Sciatic nerve (tissue), 2 donors: ENCODE data around the gene PTPRN2. TPM values are rescaled to one million over a fixed set of nuclear protein-coding genes. Genes with fewer than 3 reads are reported as not detected.

Experiments used
- ATAC-seq: fragments of 200-7000 bp; cut with Tn5 transposase; one replicate; pipeline ENCODE4 v1.9.1; 2020; ENCODE audit warnings: mild to moderate bottlenecking, moderate library complexity
- DNase-seq: peaks from one replicate; pipeline ENCODE4 v3.0.0-alpha.2; 2020; ENCODE audit warnings: low spot score
- intact Hi-C: fragments of 100-400 bp; cut with DNase I; formaldehyde crosslinking; loops from one replicate; pipeline ENCODE4 v1.14.2; 2022
- total RNA-seq: library from RNA; stranded (reverse); fragmentation: NEBNext Ultra II Directional; extraction: Animal tissue kit (Norgen Biotek cat#: 25700); gene quantifications from one replicate; pipeline ENCODE4 v1.2.1, GENCODE V29; 2021
- donor health status: DM: no; HTN: no; CAD: no.
- donor health status: DM: no; HTN: no; CAD: no.

The PTPRN2 gene
- total RNA-seq, 1 donor from 2014 or later = 12.7 TPM

DNA sequence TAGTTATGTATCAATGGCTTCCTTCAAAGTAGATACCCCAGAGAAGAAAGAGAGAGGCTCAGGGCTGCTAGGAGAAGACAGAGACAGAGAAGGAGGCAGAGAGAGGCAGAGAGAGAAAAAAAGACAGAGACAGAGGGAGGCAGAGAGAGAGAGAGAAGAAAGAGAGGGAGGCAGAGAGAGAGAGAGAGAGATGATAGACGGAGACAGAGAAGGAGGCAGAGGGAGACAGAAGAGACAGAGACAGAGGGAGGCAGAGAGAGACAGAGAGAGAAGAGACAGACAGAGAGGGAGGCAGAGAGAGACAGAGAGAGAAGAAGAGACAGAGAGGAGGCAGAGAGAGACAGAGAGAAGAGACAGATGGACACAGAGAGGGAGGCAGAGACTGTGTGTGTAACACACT, 1062.9 kb downstream of the PTPRN2 start:
- intact Hi-C loops = loop anchor here (5.0 kb wide), 1 partner anchor 1248 kb away; no protein-coding TSS in a partner anchor
- ATAC-seq (no peak), DNase-seq (no peak)

DNA sequence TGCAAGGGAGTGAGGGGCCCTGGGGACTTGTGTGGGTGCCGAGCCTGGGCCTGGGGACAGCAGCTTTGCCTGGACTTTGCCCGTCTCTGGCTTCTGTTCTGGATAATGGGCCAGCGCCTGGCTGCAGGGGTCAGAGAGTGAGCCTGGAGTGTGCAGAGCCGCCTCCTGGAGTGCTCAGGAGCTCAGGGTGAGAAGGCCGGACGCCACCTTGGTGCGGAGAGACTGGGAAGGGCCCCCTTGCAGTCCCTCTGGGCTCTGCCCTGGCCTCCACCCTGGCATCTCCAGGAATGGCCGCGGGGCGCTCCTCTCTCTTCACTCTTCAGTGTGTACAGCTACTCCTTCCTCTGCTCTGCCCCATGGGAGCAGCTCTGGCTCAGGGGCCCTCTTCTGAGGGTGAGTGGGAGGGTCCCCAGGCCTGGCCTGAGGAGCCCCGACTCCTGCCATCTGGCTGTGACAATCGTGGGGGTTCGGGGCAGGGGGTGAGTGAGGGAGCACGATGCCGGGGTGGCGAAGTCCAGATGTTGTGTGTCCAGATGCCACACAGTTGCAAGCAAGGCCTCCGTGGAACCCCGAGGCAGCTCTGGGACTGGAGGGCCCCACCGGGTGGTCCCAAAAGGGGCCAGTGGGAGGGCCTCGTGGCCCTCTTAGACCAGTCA, 1063.7 kb downstream of the PTPRN2 start:
- intact Hi-C loops = loop anchor here (5.0 kb wide), 1 partner anchor 1248 kb away; no protein-coding TSS in a partner anchor
- no peak for ATAC-seq
- DNase-seq = peak; percentile 43

DNA sequence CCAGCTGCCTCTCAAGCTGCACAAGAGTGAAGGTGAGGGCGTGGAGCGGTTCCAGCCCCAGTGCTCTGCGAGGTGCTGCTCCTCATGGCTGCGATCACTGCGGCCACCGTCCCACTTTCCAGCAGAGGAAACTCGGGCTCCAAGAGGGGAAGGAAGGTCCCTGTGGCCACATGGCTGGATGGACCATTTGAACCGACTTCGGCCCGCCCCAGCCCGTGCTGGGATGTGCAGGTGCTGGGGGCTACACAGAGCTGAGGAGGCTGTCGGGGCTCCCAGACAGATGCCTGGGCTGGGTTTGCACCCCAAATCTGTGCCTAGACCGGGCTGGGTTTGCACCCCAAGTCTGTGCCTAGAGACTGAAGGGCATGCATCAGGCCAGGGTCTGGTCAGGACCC, 1064.3 kb downstream of the PTPRN2 start:
- DNase-seq (peak; percentile 50), ATAC-seq (no peak)
- intact Hi-C loops = loop anchor here (5.0 kb wide), 1 partner anchor 1249 kb away; no protein-coding TSS in a partner anchor

DNA sequence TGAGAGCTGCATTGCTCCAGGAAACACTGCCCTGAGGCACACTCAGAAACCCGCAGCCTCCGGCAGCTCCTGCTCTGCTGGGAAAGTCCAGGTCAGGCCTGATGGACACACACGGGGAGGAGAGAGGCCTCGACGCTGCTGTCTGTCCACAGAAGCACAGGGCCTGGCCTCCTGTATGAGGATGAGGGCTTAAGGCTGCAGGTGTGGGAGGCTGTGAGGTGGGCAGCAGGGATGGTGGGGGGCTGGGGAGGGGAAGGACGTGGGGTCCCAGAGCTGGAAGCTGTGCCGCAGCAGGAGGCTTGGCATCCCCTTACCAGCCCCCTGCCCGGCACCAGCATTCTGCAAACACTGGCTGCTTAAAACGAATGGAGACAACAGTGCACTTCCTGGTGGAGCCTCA, 1064.7 kb downstream of the PTPRN2 start:
- DNase-seq = peak; percentile 32
- intact Hi-C loops = loop anchor here (5.0 kb wide), 1 partner anchor 1249 kb away; no protein-coding TSS in a partner anchor
- no peak for ATAC-seq

DNA sequence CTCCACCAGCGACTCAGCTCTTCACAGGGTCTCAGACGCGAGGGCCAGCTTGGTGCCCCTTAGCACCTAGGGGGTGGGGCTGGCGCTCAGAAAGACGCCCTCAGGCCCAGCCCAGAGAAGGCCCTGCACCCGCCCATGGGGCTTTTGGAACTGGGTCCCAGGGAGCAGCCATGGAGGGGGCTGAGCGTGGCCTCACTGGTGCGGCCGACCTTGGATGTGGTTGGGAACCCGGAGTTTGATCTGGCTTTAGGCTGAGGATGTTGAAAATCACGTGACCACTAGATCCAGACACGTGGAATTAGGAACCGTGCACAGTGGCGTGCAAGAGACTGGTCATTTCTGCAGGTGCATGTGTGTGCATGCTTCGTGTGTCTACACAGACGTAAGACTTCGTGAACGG, 1065.4 kb downstream of the PTPRN2 start:
- peak; percentile 40 for DNase-seq
- no peak for ATAC-seq

DNA sequence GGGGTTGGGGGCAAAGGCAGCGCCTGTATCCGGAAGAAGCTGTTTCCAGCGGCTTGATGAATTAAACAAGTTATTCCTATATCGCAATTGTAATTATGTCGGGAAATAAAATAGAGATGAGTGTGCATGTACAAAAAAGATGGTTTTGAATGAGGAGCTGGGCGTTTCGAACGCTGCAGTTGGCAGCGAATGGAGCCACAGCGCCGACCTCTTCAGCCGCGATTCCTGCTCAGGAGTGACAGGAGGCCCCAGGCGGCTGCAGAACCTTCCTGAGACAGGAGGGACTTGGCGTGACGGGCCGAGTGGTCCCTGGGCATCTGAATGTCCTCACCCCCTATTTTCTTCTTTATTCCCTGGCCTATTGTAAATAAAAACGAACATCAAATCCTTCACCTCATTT, 1065.9 kb downstream of the PTPRN2 start:
- ATAC-seq = no peak
- DNase-seq = peak; percentile 17
- intact Hi-C loops = loop anchor here (5.0 kb wide), 1 partner anchor 1251 kb away; no protein-coding TSS in a partner anchor

More for the DNA sequence above, 1065.4 kb downstream of the PTPRN2 start:
- intact Hi-C loops = loop anchor here (5.0 kb wide), 1 partner anchor 1250 kb away; no protein-coding TSS in a partner anchor

DNA sequence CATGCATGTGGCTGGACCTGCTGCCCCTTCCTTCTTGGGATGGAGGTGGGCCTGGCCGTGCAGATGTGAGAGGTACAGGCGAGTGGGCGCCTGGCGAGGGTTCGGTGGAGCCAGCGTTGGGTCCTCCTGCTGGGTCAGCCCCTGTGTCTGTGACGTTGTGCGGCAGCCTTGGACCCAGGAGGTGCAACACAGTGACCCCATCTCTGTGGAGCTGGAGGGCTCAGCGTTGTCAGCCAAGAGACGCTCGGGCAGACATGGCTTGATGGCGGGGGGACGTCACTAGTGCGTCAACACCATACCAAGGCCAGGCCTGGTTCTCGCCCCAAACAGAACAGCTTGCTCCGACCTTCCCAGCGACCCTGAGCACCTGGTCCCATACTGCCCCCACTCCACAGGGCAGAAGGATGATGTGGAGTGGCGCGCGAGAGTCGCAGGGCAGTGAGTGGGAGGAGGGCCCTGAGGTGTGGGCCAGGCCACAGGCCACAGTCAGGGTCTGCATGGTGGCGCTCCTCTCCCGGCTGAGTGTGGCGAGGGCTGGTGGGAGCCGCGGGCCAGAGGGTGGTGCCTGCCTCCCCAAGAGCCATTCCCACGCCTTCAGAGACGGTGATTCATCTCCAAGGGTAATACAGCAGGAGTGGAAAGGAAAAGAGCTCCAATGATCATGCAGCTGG, 1066.4 kb downstream of the PTPRN2 start:
- intact Hi-C loops = loop anchor here (5.0 kb wide), 1 partner anchor 1251 kb away; no protein-coding TSS in a partner anchor
- no peak for ATAC-seq

DNA sequence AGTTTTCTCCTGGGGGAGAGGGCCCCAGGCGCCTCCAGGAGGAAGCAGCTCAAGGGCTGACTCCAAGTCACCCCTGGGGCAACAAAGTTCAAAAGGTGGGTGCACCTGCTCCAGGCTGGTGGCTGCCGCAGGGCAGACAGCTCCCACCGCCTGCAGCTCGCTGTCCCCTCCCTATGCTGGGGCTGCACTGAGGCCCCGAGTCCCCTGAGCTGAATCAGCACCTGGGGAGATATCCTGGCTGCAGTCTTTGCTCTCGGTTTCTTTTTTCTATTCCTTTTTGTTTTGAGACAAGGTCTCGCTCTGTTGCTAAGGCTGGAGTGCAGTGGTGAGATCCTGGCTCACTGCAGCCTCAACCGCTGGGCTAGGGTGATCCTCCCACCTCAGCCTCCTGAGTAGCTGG, 1067.4 kb downstream of the PTPRN2 start:
- ATAC-seq (no peak), DNase-seq (peak; percentile 13)
- intact Hi-C loops = loop anchor here (5.0 kb wide), 1 partner anchor 1252 kb away; no protein-coding TSS in a partner anchor

More for the DNA sequence above, 1066.4 kb downstream of the PTPRN2 start:
- peak; percentile 33 for DNase-seq

DNA sequence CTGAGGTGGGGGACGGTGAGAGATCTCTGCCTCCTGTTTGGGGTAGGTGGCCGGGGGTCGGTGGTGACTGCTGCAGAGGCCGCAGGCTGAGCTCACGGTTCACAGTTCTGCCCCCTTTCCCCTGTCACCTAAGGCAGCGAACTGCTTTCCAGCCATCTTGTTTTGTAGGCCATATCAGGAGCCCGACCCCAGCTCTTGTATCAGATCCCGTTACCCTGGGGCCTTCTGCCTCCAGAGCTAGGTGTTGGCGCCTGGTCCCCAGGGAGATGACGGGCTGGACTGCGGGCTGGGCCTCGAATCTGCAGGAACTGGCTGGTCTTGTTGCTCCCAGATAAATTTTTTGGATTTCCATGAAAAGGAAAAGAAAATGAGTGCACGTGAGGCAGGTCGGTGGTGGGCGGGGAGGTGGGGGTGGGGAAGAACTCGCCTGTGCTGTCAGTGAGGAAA, 1067.8 kb downstream of the PTPRN2 start:
- DNase-seq = peak; percentile 35
- ATAC-seq = no peak
- intact Hi-C loops = loop anchor here (5.0 kb wide), 1 partner anchor 1252 kb away; no protein-coding TSS in a partner anchor

DNA sequence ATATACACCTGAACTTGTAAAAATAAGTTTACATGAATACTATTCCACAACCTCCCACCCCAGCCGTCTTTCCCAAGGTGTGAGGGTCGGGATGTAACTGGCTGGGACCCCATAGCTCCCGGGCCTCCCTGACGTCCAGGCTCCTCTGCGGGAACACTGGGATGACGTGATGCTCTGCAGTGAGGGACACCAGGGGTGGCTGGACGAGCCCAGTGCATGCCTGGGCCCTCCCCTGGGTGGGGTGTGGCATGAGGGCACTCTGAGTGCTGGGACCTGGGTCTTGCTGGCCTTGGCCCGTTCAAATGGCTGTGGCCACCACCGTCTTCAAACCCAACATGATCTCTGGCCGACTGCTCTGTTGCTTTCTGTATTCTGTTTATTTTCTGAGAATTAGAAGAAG, 1068.4 kb downstream of the PTPRN2 start:
- ATAC-seq = no peak

DNA sequence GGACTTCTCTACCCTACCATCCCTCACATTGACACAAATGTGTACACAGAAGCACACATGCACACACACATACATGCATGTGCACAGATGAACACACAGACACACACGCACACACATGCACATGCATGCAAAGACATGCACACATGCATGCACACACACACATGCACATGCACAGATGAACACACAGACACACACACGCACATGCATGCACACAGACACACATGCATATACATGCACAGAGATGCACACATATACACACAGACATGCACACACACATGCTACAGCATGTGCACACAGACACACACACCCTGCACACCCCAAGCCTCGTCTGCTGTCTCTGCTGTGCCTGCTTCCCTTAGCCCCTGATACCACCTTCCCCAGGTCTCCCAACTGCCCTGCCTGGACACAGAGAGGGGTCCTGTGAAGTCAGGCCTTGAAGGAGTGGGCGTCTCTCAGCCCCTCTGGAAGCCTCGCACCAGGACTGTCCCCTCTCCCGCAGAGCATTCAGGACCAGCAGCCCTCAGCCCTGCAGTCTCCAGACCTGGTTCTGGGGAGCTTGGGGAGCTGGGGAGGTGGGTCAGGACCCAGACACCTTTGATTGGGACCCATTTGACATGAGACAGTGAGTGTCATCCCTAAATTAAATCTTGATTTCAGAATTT, 1069.0 kb downstream of the PTPRN2 start:
- ATAC-seq (no peak), DNase-seq (no peak)
- intact Hi-C loops = no loop called here

More for the DNA sequence above, 1068.4 kb downstream of the PTPRN2 start:
- intact Hi-C loops = no loop called here
- DNase-seq = peak; percentile 26

DNA sequence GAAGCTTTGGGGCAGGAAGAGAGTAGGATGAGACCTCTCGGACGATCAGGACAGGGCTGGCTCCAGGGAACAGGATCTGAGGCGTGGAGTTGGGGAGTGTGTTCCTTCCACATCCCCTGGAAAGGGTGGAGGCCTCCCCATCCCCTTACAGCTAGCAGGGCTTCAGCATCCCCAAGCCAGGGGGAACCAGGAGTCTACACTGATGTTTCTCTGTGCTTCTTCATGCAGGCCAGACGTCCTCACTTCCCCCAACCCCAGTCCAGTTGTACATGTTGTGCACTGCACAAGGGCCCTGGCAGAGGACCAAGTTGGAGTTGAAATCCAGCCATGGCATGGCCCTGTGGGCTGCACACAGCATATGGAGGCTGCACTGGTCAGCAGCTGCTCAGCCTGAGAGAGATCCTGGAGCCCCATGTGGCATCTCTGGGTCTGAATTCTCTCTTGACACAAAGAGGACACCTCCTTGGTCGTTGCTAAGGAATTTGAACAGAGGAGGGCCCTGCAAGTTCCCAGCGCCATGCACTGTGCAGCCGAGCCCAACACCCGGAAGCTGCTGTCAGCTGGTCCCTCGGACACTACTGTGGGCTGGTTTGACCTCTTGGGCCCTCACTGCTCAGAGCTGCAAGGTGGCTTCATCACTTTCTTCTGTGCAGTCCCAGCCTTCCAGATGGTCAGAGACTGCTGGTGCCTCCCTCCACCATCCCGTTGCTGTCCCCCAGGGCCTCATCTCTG, 1069.7 kb downstream of the PTPRN2 start:
- intact Hi-C loops = no loop called here
- ATAC-seq = no peak
- no peak for DNase-seq

DNA sequence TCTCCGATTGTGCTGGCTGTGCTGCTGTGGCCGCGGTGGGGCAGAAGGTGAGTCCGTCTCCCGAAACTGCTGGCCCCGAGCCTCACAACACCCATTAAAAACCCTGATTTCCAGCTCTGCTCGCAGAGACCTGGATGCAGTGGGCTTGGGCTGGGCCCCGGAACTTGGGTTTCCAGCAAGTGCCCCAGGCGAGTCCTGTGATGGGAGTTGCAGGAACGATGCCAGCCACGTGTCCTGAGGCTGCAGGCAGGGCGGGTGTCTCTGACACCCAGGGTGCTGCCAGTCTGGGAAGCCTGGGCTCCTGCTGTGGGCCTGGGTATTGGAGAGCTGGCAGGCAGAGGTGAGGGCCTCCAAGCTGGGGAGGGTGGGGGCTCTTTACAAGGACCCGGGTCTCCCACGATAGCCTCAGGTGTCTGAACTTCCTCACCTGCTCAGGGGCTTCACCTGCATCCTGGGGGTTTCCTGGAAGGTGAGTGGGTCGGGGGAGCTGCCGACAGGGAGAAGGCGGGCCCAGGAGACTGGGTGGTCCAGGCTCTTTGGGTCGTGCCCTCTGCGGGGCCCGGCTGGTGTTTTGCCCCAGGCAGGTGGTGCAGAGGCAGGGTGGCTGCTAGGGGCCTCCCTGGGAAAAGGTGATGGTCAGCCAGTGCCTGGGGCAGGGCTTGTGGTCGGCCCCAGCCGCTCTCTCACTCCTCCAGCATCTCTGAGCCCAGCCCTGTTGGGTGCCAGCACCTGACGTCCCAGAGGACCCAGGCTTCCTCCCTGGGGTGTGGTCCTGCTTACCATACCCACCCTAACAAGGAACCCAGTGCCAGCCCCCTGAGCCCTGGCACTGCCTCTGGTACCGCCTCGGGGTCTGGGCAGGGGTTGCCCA, 1070.5 kb downstream of the PTPRN2 start:
- ATAC-seq = no peak
- intact Hi-C loops = no loop called here
- DNase-seq = no peak

DNA sequence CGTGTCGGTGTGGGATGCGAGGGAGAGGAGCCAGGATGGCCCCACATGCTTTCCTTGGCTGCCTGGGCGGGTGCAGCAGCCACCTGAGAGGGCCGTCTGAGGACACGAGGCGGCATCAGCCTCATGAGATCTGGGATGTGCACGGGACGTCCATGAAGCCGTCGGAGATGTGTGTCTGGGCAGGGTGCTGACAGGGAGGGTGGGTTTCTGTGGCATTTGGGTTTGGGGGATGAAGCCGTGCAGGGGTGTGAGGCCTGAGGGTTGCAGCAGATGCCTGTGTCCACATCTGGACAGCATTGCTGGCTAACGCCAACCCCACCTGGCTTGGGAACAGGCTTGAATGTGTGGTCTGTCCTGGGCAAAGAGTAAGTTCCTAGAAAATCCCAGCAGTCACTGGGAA, 1071.3 kb downstream of the PTPRN2 start:
- no peak for DNase-seq
- ATAC-seq = no peak
- intact Hi-C loops = no loop called here

DNA sequence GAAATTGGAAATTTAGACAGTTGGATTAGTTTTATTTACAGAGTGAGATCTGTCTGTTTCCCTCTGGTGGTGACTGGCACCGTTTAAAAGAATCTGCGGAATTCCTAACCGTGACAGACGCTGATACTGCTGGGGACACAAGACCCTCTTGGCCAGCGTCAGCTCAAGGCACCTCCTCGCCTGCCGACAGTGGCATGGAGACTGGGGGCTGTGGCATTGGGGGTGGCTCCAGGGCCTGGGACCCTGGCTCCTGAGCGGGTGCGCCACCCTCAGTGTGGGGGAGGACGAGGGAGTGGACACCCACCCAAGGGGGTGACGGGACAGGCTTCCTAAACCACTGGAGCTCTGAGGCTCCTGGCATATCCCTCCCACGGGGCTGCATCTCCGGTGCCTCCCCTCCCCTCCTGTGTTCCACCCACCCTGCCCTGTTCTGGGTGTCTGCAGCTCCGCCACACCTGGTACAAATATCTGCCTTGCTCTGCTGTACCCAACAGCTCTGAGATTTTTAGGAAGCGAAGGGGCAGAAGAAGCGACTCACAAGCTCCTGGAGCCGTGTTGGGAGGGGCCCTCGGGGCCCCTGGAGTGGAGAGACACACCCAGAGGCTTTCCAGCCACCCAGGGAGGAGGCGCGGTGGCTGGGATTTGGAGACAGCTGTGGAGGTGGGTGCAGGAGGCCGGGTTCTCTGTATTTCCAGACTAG, 1072.1 kb downstream of the PTPRN2 start:
- DNase-seq = no peak
- intact Hi-C loops = no loop called here
- ATAC-seq = no peak

DNA sequence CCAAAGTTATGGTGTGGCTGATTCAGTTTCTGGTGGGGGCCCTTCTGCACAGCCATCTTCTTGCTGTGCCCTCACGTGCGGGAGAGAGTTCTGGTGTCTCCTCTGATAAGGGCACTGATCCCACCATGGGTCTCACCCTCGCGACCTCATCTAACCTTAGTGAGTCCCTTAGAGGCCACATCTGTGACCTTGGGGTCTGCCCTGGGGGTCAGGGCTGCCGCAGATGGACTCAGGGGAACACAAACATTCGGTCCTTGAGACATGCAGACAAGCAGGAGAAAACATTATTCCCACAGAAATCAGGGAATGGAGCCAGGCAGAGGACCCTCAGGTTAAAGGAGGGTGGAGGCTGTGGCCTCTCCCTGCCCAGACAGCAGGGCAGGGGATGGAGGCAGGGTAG, 1072.9 kb downstream of the PTPRN2 start:
- intact Hi-C loops = no loop called here

DNA sequence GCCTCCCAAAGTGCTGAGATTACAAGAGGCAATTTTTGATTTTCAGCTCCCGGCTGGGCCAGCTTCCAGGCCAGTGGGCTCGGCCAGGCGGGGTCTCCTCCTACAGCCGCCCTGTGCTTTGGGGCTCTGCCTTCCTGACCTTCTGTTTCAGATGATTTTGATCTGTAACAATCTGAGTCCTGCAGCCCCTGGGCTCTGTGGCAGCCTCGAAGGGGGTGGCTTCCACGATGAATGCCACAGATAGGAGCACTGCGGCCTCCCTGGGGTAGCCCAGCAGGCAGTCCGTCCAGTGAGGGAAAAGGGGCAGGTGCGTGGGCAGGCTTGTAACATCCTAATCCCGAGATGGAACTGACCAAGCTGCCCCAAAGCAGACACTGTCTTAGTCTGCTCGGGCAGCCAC, 1073.3 kb downstream of the PTPRN2 start:
- intact Hi-C loops = no loop called here
- DNase-seq (no peak), ATAC-seq (no peak)

More for the DNA sequence above, 1072.9 kb downstream of the PTPRN2 start:
- ATAC-seq = no peak
- no peak for DNase-seq
